GM19240 (cell line): ENCODE data around the gene RADX.
"Not testable (repeated sequence)": the region's sequence is repeated elsewhere in the genome, so short reads cannot be mapped to it uniquely, and the experiment has no call there.

ENCODE experiments used
- DNase-seq: peaks from one replicate; pipeline ENCODE4 v3.0.0; 2011; ENCODE audit warnings: low spot score; ENCODE audit not compliant: insufficient read length

Gene RADX, protein sequence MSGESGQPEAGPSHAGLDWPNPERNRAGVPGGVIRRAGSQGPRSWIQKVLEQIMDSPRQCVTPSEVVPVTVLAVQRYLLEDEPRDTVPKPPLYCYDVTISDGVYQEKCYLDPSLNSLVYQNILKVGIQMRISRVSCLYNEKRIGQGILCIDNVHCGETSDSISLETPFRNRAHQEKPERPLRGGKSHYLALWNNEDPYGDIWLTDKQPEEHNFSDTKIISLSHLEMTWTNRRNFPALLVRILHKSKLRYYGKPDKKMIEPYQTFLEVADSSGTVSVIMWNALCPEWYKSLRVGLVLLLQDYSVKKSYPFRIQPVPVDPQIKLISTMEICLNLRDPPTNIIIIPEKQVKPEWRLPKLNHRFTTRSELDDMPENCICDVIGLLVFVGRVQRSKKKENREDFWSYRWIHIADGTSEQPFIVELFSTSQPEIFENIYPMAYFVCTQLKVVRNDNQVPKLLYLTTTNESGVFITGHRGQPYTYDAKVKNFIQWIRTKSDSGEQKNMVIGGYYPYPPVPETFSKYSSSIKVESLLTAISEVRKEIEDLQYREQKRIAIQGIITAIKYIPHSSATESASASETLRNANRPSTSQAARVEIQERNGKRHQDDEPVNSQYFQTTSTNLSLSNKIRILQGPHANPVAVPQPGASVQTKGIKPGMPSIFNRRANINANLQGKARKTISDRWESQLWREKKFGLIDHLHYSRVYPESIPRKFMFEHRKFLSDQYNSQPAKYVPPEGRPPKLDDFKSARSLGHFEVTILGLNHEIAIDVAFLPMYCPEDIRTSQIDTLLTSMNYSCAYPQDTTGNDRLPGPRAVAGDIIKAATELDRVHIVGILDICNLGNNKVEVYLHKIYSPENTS

GRCh38 chrX:106611679-106612392 lies at the start of gene RADX:
Gene RADX, plus strand, starts transcription at chrX:106611978. Its CDS starts 103 bp downstream, at chrX:106612081.
- DNase-seq = peak; percentile 28

GRCh38 chrX:106564986-106565385 lies 46.8 kb upstream of the RADX start:
- DNase-seq = no peak

DNA sequence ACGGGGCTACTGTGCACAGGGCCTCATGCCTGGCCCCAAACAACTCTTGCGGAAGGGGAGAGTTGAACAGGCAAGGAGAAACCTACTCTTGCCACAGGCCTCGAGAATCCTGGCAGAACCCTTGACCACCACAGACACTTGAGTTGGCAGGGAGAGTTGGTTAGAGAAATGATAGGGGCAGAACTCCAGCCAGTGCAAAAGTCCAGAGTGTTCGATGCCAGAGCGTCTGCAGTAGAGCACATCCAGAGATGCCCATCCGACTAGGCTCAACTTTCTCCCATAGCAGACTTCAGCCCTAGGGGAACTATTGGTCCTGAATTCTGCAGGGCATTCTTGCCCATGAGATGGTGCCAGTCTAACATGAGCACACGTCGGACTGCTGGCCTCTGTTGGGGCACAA lies 45.4 kb upstream of the RADX start:
- DNase-seq = no peak

- DNase-seq = no peak
Measured at GRCh38 chrX:106581856-106582255, 29.9 kb upstream of the RADX start.

GRCh38 chrX:106585478-106585877 lies 26.3 kb upstream of the RADX start:
- DNase-seq = no peak

DNA sequence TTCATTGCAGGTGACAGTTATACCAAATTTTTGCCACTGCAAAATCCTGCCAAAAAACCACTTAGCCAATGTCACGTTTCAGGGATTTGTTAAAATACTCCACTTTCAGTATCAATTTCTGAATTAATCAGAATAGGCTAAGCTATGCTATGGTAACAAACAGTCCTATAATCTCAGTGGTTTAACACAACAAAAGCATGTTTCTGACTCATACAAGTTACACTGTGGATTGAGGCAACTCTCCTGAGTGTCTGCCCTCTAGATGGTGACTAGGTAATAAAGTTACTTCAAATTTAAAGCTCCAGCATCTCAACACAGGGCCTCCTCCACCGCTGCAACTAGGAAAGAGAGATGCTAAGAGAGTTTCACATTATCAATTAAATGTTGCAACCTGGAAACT lies 23.0 kb upstream of the RADX start:
- DNase-seq = no peak

- no peak for DNase-seq
Measured at GRCh38 chrX:106599411-106599810, 12.4 kb upstream of the RADX start.

- no peak for DNase-seq
Measured at GRCh38 chrX:106606571-106606970, 5.2 kb upstream of the RADX start.

GRCh38 chrX:106608016-106608415 lies 3.8 kb upstream of the RADX start:
- DNase-seq = no peak

DNA sequence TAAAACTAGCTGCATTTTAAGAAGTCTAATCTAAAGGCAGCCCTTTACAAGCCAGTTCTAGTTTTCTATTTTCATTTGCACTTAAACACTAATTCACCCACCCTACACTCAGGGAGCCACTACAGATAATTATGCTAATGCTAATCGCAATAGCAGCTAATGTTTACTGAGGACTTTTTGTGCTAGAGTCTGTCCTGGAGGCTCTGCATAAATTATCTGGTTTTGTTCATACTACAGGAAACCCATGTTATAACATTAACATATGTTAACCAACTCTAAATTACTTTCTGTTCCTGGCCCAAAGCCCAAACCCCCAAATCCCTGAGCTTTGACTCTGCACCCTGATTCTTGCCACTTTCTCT lies 480 bp upstream of the RADX start:
- no peak for DNase-seq

- DNase-seq = no peak
Measured at GRCh38 chrX:106612393-106612763, 600 bp downstream of the RADX start.

- DNase-seq = no peak
Measured at GRCh38 chrX:106613277-106613676, 1.5 kb downstream of the RADX start.

- no peak for DNase-seq
Measured at GRCh38 chrX:106615041-106615440, 3.3 kb downstream of the RADX start.

DNA sequence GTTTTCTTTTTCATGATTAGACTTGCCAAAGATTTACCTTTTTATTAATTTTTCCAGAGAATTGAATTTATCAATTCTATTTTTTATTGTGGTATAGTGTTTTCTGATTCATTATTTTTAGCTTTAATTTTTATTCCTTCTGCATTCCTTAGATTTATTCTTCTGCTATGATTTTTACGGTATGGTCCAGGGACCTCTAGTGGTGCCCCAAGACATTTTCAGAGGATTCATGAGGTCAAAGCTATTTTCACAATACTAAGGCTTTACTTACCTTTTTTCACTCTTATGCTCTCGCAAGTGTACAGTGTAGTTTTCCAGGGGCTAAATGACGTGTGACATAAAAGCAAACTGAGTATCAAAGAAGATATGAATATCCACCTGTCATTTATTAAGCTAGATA lies 8.0 kb downstream of the RADX start:
- DNase-seq = no peak

- DNase-seq = no peak
Measured at GRCh38 chrX:106621836-106622235, 10.1 kb downstream of the RADX start.

DNA sequence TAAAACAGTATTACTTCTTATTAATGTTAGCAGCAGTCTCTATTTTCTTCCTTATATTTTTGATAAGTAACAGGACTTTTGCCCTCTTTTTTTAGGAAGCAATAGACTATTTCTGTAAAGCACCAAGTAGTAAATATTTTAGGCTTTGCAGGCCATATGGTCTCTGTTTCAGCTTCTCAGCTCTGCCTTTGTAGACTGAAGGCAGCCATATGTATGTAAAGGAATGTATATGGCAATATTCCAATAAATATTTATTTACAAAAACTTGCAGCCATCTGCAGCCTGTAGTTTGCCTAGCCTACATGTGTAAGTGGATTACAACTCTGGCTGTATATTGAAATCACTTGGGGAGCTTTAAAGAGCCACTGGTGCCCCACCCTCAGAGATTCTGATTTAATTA lies 15.0 kb downstream of the RADX start:
- DNase-seq = no peak

- DNase-seq = no peak
Measured at GRCh38 chrX:106631615-106632014, 19.8 kb downstream of the RADX start.

GRCh38 chrX:106649523-106650428 lies 38.0 kb downstream of the RADX start:
- DNase-seq = no peak

DNA sequence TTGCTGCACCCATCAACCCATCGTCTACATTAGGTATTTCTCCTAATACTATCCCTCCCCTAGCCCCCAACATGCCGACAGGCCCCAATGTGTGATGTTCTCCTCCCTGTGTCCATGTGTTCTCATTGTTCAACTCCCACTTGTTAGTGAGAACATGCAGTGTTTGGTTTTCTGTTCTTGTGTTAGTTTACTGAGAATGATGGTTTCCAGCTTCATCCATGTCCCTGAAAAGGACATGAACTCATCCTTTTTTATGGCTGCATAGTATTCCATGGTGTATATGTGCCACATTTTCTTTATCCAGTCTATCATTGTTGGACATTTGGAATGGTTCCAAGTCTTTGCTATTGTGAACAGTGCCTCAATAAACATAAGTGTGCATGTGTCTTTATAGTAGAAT lies 41.8 kb downstream of the RADX start:
- not testable (repeated sequence) for DNase-seq

DNA sequence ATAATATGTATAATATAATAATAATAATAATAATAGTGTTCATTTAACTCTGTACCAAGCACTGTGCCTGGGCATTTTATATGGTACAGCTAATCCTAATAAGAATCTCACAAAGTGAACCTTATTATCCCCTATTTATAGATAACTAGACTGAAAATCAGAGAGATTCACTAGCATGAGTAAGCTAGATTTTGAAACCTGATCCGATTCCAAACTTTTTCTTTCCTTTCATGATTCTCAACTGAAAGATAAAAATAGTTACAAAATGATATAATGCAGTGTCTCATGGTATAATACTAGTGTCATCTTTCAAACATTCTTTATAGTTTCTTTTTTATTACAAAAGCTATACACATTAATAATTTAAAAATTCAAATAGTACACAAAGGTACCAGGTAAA lies 58.9 kb downstream of the RADX start:
- DNase-seq = no peak

DNA sequence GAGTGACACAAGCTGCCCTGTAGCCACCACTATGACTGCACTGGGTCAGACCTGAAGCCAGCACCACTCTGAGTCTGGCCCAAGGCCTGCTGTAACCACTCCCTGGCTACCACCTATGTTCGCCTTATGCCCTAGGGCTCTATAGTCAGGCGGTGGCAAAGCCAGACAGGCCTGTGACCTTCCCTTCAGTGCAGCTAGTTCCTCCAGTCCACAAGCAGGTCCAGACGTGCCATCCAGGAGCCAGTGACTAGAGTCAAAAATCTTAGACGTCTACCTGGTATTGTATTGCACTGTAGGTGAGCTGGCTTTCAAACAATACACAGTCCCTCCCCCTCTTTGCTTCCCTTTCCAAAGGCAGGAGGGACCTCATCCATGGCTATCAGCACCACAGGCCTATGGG lies 60.7 kb downstream of the RADX start:
- DNase-seq = no peak
